ENCODE measurements around the gene ZSWIM6.
A peak's percentile ranks its signal among the peaks of the same experiment; 100 is the strongest.

Gene ZSWIM6

GRCh38 chr5:61450493-61451279 is 118.6 kb downstream of the ZSWIM6 start:
- Histone ChIP-seq H3K9me3 (replicated peaks in 1 of 11) (peaks cover 33 to 49% (median 37%) of the 10 kb centered on the region in 11 experiments), H4K20me1 (peaks cover 12 to 84% (median 50%) of the 10 kb centered on the region in 11 experiments; a peak in 17 of 22 replicates), H3K4me1 (peaks cover 0 to 38% (median 0%) of the 10 kb centered on the region in 10 experiments; a peak in 5 of 20 replicates), H3K27ac (peak overlapping the region in 1 of 11 experiments; percentile 6; a peak in 1 of 22 replicates), H3K4me3 (no peak overlapping the region), H3K4me2 (peak overlapping the region in 2 of 11 experiments; percentile 39 to 56; a peak in 3 of 22 replicates), H3K36me3 (peaks cover 22 to 39% (median 29%) of the 10 kb centered on the region in 11 experiments), H3K27me3 (no peaks in the 10 kb centered on the region), H3K9ac (no peak overlapping the region)
- no peak for TF ChIP-seq Cebpa-rat (IDR thresholded peaks at IDR 0.05)

GRCh38 chr5:61455179-61456006 is 123.3 kb downstream of the ZSWIM6 start:
- H3K4me1 ChIP-seq = peaks cover 6 to 29% (median 10%) of the 10 kb centered on the region in 10 experiments
- H3K9me3 ChIP-seq (replicated peaks in 1 of 11) = peaks cover 0 to 7% (median 0%) of the 10 kb centered on the region in 11 experiments; a peak in 4 of 22 replicates
- peaks cover 0 to 19% (median 10%) of the 10 kb centered on the region in 11 experiments; a peak in 12 of 22 replicates for H3K36me3 ChIP-seq
- no peak overlapping the region for H3K9ac ChIP-seq
- TF ChIP-seq Cebpa-rat (IDR thresholded peaks at IDR 0.05) = no peak
- H3K4me2 ChIP-seq = no peak overlapping the region
- H4K20me1 ChIP-seq = peaks cover 8 to 97% (median 61%) of the 10 kb centered on the region in 11 experiments; a peak in 17 of 22 replicates
- no peak overlapping the region for H3K27ac ChIP-seq
- H3K4me3 ChIP-seq = no peak overlapping the region
- H3K27me3 ChIP-seq = no peaks in the 10 kb centered on the region

- Histone ChIP-seq H3K4me3 (no peak overlapping the region), H4K20me1 (peaks cover 26 to 97% (median 78%) of the 10 kb centered on the region in 11 experiments; a peak in 18 of 22 replicates), H3K4me1 (peaks cover 7 to 31% (median 12%) of the 10 kb centered on the region in 10 experiments), H3K36me3 (peaks cover 0 to 21% (median 10%) of the 10 kb centered on the region in 11 experiments; a peak in 13 of 22 replicates), H3K9me3 (replicated peaks in 1 of 11) (peaks cover 0 to 6% (median 0%) of the 10 kb centered on the region in 11 experiments; a peak in 1 of 22 replicates), H3K27me3 (no peaks in the 10 kb centered on the region), H3K4me2 (peak overlapping the region in 10 of 11 experiments; percentile 14 to 65 (median 35); a peak in 16 of 22 replicates), H3K9ac (no peak overlapping the region), H3K27ac (no peak overlapping the region)
- no peak for TF ChIP-seq Cebpa-rat (IDR thresholded peaks at IDR 0.05)
These were observed 128.4 kb downstream of the ZSWIM6 start for GRCh38 chr5:61460471-61460870.

GRCh38 chr5:61461417-61461816 is 129.4 kb downstream of the ZSWIM6 start:
- Histone ChIP-seq H3K9ac (no peak overlapping the region), H3K36me3 (peaks cover 0 to 21% (median 10%) of the 10 kb centered on the region in 11 experiments; a peak in 13 of 22 replicates), H4K20me1 (peaks cover 30 to 98% (median 83%) of the 10 kb centered on the region in 11 experiments; a peak in 18 of 22 replicates), H3K4me2 (0 out of 22 replicates have a peak overlapping the region, but pooled peaks of 1 of the 11 experiments have one; percentile 1), H3K4me1 (peaks cover 7 to 30% (median 12%) of the 10 kb centered on the region in 10 experiments), H3K9me3 (replicated peaks in 1 of 11) (peaks cover 0 to 6% (median 0%) of the 10 kb centered on the region in 11 experiments; a peak in 1 of 22 replicates), H3K4me3 (no peak overlapping the region), H3K27me3 (no peaks in the 10 kb centered on the region), H3K27ac (no peak overlapping the region)
- TF ChIP-seq Cebpa-rat (IDR thresholded peaks at IDR 0.05) = no peak

- H3K9me3 ChIP-seq (replicated peaks in 1 of 11) = peaks cover 0 to 6% (median 0%) of the 10 kb centered on the region in 11 experiments; a peak in 1 of 22 replicates
- H3K27me3 ChIP-seq = no peaks in the 10 kb centered on the region
- H3K4me3 ChIP-seq = no peak overlapping the region
- no peak for TF ChIP-seq Cebpa-rat (IDR thresholded peaks at IDR 0.05)
- H3K4me2 ChIP-seq = no peak overlapping the region
- no peak overlapping the region for H3K9ac ChIP-seq
- peaks cover 0 to 21% (median 10%) of the 10 kb centered on the region in 11 experiments; a peak in 13 of 22 replicates for H3K36me3 ChIP-seq
- peaks cover 29 to 100% (median 85%) of the 10 kb centered on the region in 11 experiments; a peak in 18 of 22 replicates for H4K20me1 ChIP-seq
- H3K4me1 ChIP-seq = peaks cover 7 to 30% (median 12%) of the 10 kb centered on the region in 10 experiments
- H3K27ac ChIP-seq = no peak overlapping the region
These were observed 129.9 kb downstream of the ZSWIM6 start for GRCh38 chr5:61461926-61462325.

- no peak for TF ChIP-seq Cebpa-rat (IDR thresholded peaks at IDR 0.05)
- Histone ChIP-seq H3K9me3 (replicated peaks in 1 of 11) (peaks cover 0 to 4% (median 3%) of the 10 kb centered on the region in 11 experiments; a peak in 9 of 22 replicates), H3K4me3 (no peak overlapping the region), H3K4me2 (no peak overlapping the region), H3K36me3 (peaks cover 0 to 19% (median 4%) of the 10 kb centered on the region in 11 experiments; a peak in 13 of 22 replicates), H3K9ac (no peak overlapping the region), H4K20me1 (peaks cover 29 to 100% (median 87%) of the 10 kb centered on the region in 11 experiments; a peak in 18 of 22 replicates), H3K4me1 (peaks cover 7 to 30% (median 12%) of the 10 kb centered on the region in 10 experiments), H3K27ac (no peak overlapping the region), H3K27me3 (no peaks in the 10 kb centered on the region)
These were observed 131.5 kb downstream of the ZSWIM6 start for GRCh38 chr5:61463596-61463995.

- Histone ChIP-seq H3K4me2 (0 out of 22 replicates have a peak overlapping the region, but pooled peaks of 1 of the 11 experiments have one; percentile 0), H3K27ac (no peak overlapping the region), H3K36me3 (peaks cover 0 to 17% (median 0%) of the 10 kb centered on the region in 11 experiments; a peak in 5 of 22 replicates), H3K4me3 (no peak overlapping the region), H4K20me1 (peaks cover 29 to 100% (median 81%) of the 10 kb centered on the region in 11 experiments; a peak in 18 of 22 replicates), H3K9me3 (replicated peaks in 1 of 11) (peaks cover 0 to 11% (median 7%) of the 10 kb centered on the region in 11 experiments; a peak in 10 of 22 replicates), H3K27me3 (no peaks in the 10 kb centered on the region), H3K9ac (no peak overlapping the region), H3K4me1 (peaks cover 7 to 29% (median 11%) of the 10 kb centered on the region in 10 experiments)
- TF ChIP-seq Cebpa-rat (IDR thresholded peaks at IDR 0.05) = no peak
These were observed 132.5 kb downstream of the ZSWIM6 start for GRCh38 chr5:61464512-61464911.

- H3K9me3 ChIP-seq (replicated peaks in 1 of 11) = peaks cover 0 to 15% (median 11%) of the 10 kb centered on the region in 11 experiments; a peak in 14 of 22 replicates
- no peak overlapping the region for H3K4me3 ChIP-seq
- peaks cover 4 to 24% (median 6%) of the 10 kb centered on the region in 10 experiments for H3K4me1 ChIP-seq
- no peak for TF ChIP-seq Cebpa-rat (IDR thresholded peaks at IDR 0.05)
- peaks cover 29 to 100% (median 75%) of the 10 kb centered on the region in 11 experiments; a peak in 18 of 22 replicates for H4K20me1 ChIP-seq
- 0 out of 22 replicates have a peak overlapping the region, but pooled peaks of 1 of the 11 experiments have one; percentile 0 for H3K4me2 ChIP-seq
- no peak overlapping the region for H3K9ac ChIP-seq
- no peak overlapping the region for H3K27ac ChIP-seq
- H3K27me3 ChIP-seq = no peaks in the 10 kb centered on the region
- peaks cover 0 to 17% (median 0%) of the 10 kb centered on the region in 11 experiments; a peak in 6 of 22 replicates for H3K36me3 ChIP-seq
These were observed 133.0 kb downstream of the ZSWIM6 start for GRCh38 chr5:61465066-61465465.
